Measurements from ENCODE around the gene GSTA2.
"Not testable (repeated sequence)": the region's sequence is repeated elsewhere in the genome, so short reads cannot be mapped to it uniquely, and the experiment has no call there.

GSTA2 gene

GRCh38 chr6:52760105-52760765, 3.0 kb downstream of the GSTA2 start:
- DNase-seq (ENCODE audit: low read depth): no peak

- no peak for DNase-seq (ENCODE audit: low read depth)
These were observed 4.2 kb downstream of the GSTA2 start for GRCh38 chr6:52759085-52759484.

DNA sequence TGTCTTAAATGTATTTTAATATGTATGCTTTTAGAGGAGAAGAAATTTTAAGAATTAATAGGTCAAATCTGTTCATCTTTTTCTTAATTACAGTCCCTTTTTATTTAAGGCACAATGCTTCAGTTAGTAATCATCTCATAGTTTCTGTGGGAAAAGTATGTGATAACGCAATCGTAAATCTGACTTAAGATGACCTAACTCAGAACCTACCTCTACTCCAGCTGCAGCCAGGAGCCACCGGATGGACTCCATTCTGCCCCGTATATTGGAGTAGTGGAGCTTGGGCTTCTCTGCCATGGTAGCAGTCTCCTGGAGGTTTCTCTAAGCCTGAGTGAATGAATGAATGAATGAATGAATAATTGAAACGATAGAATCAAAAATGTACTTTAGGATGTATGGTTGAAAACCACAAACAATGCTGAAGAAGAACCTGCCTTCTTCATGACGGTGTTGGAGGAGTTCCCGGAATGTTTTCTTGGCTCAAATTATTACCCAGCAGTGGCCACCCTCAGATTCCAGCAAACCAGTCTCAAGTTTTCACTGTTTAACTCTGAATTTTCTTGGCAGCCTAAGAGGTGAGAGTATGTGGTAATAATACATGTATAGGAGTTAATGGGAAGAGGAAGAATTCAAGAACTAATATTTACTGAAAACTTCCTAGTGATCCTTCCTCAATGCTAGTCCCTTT, 5.5 kb downstream of the GSTA2 start:
- DNase-seq (ENCODE audit: low read depth): not testable (repeated sequence)

GRCh38 chr6:52754443-52754842, 8.8 kb downstream of the GSTA2 start:
- no peak for DNase-seq (ENCODE audit: low read depth)

DNA sequence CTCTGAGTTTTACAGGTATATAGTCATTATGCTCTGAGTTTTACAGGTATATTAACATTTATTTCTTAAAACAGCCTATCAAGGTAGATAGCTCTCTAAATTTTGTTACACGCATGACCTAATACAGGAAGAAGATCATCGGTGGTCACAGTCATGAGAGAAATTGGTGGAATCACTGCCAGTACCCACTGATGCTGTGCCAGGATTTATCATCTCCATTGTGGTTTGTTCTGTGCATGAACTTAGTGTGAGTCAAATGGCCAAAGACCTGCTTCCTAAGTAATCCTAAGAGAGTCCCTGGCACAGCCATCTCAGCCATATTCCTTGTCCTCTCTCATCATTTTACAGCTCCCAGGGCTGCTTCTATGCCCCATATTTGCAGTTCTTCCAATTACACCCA, 10.1 kb downstream of the GSTA2 start:
- DNase-seq (ENCODE audit: low read depth): not testable (repeated sequence)

- DNase-seq (ENCODE audit: low read depth): no peak
These were observed 11.0 kb downstream of the GSTA2 start for GRCh38 chr6:52752310-52752709.

DNA sequence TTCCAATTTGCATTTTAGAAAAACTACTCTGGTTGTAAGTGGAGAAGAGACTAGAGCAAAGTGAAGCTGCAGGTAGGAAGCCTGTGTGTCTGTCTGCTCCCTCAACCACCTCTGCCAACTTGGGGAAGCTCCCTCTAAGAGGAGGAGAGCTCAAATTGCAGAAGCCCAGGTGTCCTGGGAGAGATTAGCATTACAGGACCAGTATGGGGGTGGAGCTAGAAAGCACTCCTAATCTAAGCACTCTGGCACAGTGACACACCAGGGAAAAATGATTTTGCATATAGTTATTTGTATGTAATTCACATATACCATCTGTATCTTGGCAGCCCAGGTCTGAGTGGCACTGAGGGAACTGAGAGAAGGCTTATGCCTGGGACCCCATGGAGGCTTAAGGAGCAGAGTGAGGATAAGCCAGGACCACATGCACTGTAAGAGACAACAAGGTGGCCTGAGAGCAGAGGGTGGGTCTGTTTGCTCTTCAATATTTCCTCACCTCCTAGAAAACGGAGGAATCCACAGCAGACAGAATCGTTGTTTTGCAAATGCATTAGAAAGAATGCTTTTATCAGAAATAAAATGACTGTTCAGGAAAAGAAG, 13.6 kb downstream of the GSTA2 start:
- no peak for DNase-seq (ENCODE audit: low read depth)

- DNase-seq (ENCODE audit: low read depth): not testable (repeated sequence)
These were observed 16.0 kb downstream of the GSTA2 start for GRCh38 chr6:52747301-52747700.

- no peak for DNase-seq (ENCODE audit: low read depth)
These were observed 17.1 kb downstream of the GSTA2 start for GRCh38 chr6:52746213-52746612.

DNA sequence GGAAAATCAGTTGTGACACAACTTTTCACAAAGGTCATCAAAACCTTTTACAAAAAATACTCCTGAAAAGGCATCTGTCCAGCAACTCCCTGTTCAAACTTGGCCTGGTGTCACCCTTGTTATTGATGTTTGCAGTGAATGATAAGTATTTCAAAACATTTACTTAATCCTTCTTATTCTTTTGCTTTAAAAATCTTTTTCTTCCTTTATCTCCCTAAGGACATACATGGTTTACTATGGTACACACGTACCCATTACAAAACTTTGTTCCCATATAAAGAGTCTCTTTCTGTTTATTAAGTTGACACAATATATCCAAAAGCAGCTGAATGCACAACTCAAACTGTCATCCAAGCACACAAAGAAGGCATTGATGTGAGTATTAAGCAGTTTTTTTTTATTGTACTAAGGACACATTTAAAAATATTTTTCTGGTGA, 17.5 kb downstream of the GSTA2 start:
- DNase-seq (ENCODE audit: low read depth): no peak

DNA sequence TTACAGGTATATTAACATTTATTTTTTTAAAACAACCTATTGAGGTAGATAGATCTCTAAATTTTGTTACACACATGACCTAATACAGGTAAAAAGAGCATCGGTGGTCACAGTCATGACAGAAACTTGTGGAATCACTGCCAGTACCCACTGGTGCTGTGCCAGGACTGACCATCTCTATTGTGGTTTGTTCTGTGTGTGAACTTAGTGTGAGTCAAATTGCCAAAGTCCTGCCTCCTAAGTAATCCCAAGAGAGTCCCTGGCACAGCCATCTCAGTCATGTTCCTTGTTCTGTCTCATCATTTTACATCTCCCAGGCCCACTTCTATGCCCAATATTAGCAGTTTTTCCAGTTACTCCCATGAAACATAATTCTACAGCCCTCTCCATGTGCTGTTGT, 21.4 kb downstream of the GSTA2 start:
- DNase-seq (ENCODE audit: low read depth): no peak

- DNase-seq (ENCODE audit: low read depth): no peak
These were observed 23.6 kb downstream of the GSTA2 start for GRCh38 chr6:52739627-52740026.

- no peak for DNase-seq (ENCODE audit: low read depth)
These were observed 24.1 kb downstream of the GSTA2 start for GRCh38 chr6:52739134-52739533.

DNA sequence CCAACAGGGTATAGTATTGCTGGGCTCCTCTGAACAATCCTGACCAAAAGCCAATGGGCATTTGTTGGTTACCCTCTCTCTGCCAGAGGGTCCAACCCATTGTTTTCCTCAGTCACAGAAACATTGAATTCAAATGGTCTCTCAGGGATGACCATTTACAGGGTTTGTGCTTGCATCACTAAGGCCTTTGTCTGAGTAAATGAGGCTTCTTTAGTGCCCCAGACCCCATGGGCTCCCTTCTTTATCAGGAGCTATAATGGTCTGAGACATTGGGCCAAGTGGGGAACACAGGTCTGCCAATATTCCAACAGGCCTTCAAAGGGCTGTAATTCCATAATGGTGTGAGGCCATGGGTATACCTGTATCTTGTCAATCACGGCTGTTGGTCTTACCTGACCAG, 27.1 kb downstream of the GSTA2 start:
- DNase-seq (ENCODE audit: low read depth): no peak

DNA sequence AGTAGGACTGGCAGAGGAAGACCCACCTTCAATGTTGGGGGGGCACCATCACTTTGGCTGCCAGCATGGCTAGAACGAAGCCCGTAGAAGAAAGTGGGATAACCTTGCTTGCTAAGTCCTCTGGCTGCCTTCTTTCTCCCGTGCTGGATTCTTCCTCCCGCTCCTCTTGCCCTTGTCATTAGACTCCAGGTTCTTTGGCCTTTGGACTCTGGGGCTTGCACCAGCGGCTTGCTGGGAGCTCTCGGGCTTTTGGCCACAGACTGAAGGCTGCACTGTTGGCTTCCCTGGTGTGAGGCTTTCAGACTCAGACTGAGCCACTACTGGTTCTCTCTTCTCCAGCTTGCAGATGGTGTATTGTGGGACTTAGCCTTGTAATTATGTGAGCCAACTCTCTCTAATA, 28.2 kb downstream of the GSTA2 start:
- DNase-seq (ENCODE audit: low read depth): no peak

DNA sequence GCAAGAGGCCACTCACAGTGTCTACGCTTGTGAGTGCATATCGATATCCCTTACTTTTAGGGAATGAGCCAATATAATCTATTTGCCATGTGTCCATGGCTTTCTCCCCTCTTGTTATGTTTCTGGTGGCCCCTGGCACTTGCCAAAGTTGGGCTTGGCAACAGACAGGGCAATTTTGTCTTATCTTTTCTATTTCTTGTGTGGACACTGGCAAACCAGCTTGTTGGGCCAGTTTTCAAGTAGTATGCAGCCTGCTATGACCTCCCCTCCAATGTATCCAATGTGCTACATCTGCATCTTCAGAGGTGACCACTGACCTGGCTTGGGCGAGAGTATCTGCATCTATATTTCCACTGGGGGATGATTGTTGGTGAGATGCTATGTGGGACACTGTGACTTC, 29.2 kb downstream of the GSTA2 start:
- no peak for DNase-seq (ENCODE audit: low read depth)

- no peak for DNase-seq (ENCODE audit: low read depth)
These were observed 30.1 kb downstream of the GSTA2 start for GRCh38 chr6:52733172-52733571.

- DNase-seq (ENCODE audit: low read depth): no peak
These were observed 31.6 kb downstream of the GSTA2 start for GRCh38 chr6:52731719-52732118.

- no peak for DNase-seq (ENCODE audit: low read depth)
These were observed 33.7 kb downstream of the GSTA2 start for GRCh38 chr6:52729576-52729975.

GRCh38 chr6:52728394-52728793, 34.9 kb downstream of the GSTA2 start:
- DNase-seq (ENCODE audit: low read depth): no peak

DNA sequence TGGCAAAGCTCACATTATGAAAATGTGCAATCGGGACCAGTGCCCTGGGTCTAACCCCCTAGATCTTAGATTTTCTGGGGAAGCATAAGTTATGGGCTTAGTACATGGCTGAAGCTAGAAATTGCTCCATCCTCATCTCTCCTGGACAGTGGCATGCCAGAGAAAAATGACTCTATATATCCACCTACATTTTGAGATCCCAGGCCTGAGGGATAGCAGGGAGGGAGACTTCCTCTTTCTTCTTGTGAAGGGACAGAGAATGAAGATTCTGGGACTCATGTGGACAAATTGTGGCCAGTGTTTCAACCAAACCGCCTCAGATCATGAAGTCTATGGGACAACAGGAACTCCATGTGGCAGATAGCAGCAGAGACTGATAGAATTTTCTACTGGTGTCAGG, 35.4 kb downstream of the GSTA2 start:
- DNase-seq (ENCODE audit: low read depth): no peak

DNA sequence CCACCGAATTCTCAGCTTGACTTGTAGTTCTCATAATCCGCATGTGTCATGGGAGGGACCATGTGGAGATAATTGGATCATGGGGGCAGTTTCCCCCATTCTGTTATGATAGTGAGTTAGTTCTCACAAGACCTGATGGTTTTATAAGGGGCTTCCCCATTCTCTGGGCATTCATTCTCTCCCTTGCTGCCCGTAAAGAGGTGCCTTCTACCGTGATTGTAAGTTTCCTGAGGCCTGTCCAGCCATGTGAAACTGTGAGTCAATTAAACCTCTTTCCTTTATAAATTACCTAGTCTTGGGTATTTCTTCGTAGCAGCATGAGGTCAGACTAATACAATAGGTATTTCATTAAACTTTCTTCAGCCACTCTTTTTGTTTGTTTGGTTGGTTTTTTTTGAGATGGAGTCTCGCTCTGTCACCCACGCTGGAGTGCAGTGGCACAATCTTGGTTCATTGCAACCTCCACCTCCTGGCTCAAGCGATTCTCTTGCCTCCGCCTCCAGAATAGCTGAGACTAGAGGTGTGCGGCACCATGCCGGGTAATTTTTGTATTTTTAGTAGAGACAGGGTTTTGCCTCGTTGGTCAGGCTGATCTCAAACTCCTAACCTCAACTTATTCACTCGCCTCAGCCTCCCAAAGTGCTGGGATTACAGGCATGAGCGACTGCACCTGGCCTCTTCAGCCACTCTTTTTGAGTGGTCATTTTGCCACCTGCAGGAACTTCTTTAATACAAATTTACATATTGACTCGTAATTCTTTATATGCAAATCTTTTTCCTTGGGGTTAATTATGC, 36.3 kb downstream of the GSTA2 start:
- DNase-seq (ENCODE audit: low read depth): no peak

DNA sequence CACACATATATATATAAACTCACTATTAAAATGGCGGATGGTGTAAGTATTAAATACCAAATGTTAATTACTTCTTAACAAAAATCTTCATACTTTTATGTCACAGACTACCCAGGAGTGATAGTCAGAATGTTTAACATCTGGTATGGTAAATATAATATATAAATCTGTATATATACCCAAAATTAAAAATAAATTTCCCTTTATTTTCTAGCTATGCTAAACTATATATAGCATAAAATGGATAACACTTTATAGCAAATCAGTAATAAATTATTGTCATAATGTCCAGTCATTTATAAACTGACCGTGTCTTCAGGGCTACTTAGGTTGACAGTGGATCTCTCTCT, 37.1 kb downstream of the GSTA2 start:
- no peak for DNase-seq (ENCODE audit: low read depth)
